NCI-H187 (cell line): ENCODE results near the gene DENND4C.
"Not testable (repeated sequence)": the region's sequence is repeated elsewhere in the genome, so short reads cannot be mapped to it uniquely, and the experiment has no call there.

ENCODE experiments used
- DNase-seq, 2 experiments: peaks; one replicate each; lab custom pipeline; 2025; lab: John Stamatoyannopoulos, UW

The DENND4C gene

GRCh38 chr9:19372567-19372966 is 142.1 kb downstream of the DENND4C start:
- no peak for DNase-seq

DNA sequence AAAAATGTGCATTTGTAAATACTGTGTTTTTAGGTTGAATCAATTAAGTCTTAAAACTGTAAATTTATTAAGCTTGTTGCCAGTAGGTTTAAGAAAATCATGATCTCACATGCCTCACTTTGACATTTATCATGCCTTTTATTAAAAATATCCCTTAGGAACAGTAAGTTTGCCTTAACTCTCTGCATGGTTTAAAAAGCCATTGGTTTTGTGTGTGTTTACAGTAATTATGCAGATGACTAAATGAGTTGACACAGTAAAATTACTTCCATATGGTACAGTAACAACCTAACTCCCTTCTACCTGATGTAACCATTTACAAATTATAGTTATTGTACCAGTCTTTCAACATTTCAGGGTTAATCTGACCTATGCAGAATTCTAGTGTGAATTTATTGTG is 143.0 kb downstream of the DENND4C start:
- DNase-seq: no peak

- no peak for DNase-seq
Observed at GRCh38 chr9:19375538-19375937, 145.0 kb downstream of the DENND4C start.

DNA sequence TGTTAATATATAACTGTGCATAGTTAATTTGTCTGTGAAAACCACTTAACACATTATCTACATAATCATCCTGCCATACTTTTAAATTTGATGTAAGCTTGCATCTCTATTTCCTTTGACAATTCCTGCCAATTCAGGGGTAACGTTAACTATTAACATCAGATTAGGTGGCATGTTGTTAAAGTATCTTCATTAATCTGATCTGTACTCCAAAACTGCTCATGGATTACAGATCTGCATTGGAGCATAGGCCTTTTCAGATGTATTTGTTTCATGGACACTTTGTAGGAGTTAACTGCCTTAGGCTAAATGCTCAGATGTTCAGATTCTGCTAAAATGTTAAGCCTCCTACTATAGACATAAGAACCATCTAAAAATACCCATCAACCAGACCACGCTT is 146.4 kb downstream of the DENND4C start:
- DNase-seq: no peak

- no peak for DNase-seq
Observed at GRCh38 chr9:19378164-19378563, 147.7 kb downstream of the DENND4C start.

DNA sequence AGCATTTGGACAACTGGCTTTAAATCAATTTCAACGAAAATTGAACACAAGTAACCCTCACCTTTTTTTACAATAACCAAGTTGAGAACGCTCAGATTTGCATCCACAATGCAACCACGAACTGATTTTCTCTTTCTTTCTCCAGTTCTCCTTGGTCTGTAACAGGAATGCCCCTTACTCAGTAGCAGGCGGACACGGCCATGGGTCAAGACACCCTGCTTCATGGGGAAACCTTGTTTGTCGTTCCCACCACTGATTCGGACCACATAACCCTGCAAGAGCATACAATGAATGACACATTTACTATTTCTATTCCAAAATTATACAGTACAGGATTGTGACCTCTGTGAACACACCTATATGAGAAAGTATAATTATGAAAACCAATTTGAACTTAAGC is 148.2 kb downstream of the DENND4C start:
- no peak for DNase-seq

GRCh38 chr9:19379283-19379682 is 148.8 kb downstream of the DENND4C start:
- no peak for DNase-seq

- DNase-seq: no peak
Observed at GRCh38 chr9:19379697-19380046, 149.2 kb downstream of the DENND4C start.

DNA sequence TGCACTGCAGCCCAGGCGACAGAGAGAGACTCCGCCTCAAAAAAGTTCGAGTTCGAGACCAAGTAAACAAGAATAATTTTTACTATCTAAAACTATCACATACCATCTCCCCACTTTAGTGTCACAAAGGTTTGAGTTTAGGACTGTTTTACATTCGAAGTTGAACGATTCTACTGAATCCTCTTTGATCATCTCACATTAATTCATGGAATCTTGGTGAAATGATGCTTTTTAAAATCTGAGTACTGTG is 150.3 kb downstream of the DENND4C start:
- no peak for DNase-seq

GRCh38 chr9:19381656-19382055 is 151.2 kb downstream of the DENND4C start:
- DNase-seq: no peak

GRCh38 chr9:19385212-19385611 is 154.7 kb downstream of the DENND4C start:
- DNase-seq: not testable (repeated sequence)

DNA sequence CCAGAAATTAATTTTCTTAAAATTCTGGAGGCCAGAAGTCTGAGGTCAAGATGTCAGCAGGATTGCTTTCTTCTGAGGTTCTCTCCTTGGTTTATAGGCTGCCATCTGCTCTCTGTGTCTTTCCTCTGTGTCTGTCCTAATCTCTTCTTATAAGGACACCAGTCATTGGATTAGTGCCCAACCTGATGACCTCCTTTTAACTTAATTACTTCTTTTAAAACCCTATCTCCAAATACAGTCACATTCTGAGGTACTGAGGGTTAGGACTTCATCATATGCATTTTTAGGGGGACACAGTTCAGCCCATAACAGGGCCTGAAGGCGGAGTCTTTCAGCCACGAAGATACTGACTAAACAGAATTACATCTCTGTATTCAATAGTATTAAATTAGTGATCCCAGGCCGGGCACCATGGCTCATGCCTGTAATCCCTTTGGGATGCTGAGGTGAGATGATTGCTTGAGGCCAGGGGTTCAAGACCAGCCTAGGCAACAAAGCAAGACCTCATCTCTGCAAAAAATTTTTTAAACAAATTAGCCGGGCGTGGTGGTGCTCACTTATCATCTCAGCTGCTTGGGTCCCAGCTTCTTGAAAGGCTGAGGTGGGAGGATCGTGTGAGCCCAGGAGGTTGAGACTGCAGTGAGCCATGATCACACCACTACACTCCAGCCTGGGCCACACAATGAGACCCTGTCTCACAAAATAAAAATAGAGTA is 155.5 kb downstream of the DENND4C start:
- DNase-seq: no peak

- no peak for DNase-seq
Observed at GRCh38 chr9:19386502-19387044, 156.1 kb downstream of the DENND4C start.

DNA sequence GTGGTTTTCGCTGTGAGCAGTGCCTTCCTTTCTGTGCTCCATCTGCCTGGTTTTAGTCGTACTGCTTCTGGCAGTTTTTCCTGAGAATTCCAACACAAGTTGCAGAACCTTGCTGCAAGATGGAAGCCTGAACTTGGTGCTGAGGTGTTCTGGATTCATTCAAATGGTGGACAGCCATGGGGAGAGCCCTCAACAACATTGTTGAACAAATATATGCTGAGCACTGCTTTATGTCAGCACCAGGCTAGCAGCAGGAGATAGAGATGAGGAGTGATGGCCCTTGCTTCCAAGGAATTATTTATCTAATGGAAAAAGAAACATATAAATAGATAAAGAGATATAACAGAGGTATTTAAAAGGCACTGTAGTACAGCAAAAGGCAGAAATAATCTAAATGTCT is 156.8 kb downstream of the DENND4C start:
- DNase-seq: no peak

GRCh38 chr9:19389539-19389938 is 159.0 kb downstream of the DENND4C start:
- not testable (repeated sequence) for DNase-seq

GRCh38 chr9:19397845-19398244 is 167.4 kb downstream of the DENND4C start:
- DNase-seq: no peak

DNA sequence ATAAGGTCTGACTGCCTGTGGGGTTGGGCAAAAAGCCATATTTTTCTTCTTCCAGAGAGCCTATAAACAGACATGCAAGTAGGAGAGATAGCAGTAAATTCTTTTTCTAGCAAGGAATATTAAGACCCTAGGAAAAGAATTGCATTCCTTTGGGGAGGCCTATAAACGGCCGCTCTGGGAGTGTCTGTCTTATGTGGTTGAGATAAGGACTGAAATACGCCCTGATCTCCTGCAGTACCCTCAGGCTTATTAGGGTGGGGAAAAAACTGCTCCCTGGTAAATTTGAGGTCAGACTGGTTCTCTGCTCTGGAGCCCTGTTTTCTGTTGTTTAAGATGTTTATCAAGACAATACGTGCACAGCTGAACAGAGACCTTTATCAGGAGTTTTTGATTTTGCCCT is 172.7 kb downstream of the DENND4C start:
- not testable (repeated sequence) for DNase-seq

- no peak for DNase-seq
Observed at GRCh38 chr9:19404283-19405075, 174.0 kb downstream of the DENND4C start.

GRCh38 chr9:19405771-19406170 is 175.3 kb downstream of the DENND4C start:
- no peak for DNase-seq

DNA sequence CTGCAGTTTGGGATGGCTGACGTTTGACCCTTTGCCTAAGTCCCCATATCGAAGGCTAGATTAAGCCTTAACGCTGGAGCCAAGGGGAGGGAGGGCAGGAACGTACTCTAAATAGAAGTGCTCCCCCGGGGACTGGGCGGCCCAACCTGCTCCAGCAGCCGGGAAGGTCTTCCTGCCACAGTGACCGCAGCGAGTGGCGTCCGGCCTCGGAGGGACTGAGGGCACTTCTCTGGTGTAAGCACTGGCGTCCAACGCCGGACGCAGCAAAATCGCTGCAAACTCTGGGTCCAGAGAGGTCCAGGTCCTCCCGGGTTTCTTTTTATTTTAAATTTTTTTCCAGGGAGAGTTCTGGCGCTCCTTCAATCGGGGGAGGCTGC is 177.8 kb downstream of the DENND4C start:
- DNase-seq: no peak

DNA sequence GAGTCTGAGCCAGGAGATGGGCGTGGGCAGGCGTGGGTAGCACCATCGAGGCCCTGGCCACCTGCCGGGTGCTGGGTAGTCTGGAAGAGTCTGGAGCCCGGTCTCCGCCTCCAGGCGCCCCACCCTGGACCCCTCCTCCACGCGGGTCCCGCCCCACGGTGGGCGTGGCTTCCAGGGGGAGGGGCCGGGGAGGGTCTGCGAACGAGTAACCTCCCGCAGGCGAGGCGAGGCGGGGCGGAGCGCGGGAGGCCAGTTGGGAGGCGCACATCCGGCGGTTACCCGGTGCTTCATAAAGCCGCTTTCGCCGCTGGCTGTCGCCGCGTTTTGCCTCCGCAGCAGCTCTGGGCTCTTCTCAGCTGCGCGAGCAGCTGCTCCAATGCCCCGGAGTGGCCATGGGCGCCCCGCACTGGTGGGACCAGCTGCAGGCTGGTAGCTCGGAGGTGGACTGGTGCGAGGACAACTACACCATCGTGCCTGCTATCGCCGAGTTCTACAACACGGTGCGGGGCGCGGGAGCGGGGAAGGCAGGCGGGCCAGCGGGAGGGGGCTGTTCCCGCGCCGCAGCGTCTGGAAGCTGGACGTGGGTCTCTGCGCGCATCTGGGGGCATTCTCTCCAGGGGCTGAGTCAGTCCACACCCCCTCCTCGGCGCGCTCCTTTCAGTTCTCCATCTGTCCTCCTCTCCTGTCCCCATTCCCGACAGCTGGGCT is 178.4 kb downstream of the DENND4C start, which contains the start of gene ACER2:
Gene ACER2 (plus strand): TSS at position 317 of the 708 bp plus-strand sequence. CDS start 76 bp downstream, at position 393.
- peak; percentile 75 to 82 for DNase-seq

GRCh38 chr9:19409401-19410194 is 179.1 kb downstream of the DENND4C start:
- DNase-seq: no peak
